Measurements from ENCODE around the gene TMEM263.
A peak's percentile ranks its signal among the peaks of the same experiment; 100 is the strongest.

The TMEM263 gene

DNA sequence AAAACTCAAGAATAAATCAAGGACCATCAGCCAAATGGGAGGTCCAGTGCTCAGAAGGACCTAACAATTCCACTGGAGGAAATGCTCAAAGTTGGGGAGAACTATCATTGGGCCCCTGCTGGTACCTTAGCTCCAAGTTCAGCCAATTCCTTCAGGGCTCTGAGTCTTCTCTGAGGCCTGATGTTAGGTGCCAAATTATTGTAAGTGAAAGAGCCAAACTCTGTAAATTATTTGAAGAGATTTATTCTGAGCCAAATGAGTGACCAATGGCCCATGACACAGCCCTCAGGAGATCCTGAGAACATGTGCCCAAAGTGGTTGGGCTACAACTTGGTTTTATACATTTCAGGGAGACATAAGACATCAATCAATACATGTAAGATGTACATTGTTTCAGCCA lies 8.2 kb upstream of the TMEM263 start:
- DNase-seq (ENCODE audit: low read depth in 3 of 3, low spot score in 1 of 3) = no peak

DNA sequence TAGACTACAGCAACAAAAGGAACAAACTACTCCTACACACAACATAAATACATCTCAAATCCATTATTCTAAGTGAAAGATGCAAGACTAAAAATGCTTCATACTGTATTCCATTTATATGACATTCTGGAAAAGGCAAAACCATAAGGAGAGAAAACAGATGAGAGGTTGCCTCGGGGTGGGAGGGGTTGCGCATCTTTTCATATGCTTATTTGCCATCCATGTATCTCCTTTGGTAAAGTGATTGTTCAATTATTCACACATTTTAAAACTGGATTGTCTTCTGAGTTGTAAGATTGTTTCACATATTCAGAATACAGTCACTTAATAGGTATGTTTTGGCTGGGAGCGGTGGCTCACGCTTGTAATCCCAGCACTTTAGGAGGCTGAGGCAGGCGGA lies 5.1 kb upstream of the TMEM263 start:
- no peak for DNase-seq (ENCODE audit: low read depth in 3 of 3, low spot score in 1 of 3)

DNA sequence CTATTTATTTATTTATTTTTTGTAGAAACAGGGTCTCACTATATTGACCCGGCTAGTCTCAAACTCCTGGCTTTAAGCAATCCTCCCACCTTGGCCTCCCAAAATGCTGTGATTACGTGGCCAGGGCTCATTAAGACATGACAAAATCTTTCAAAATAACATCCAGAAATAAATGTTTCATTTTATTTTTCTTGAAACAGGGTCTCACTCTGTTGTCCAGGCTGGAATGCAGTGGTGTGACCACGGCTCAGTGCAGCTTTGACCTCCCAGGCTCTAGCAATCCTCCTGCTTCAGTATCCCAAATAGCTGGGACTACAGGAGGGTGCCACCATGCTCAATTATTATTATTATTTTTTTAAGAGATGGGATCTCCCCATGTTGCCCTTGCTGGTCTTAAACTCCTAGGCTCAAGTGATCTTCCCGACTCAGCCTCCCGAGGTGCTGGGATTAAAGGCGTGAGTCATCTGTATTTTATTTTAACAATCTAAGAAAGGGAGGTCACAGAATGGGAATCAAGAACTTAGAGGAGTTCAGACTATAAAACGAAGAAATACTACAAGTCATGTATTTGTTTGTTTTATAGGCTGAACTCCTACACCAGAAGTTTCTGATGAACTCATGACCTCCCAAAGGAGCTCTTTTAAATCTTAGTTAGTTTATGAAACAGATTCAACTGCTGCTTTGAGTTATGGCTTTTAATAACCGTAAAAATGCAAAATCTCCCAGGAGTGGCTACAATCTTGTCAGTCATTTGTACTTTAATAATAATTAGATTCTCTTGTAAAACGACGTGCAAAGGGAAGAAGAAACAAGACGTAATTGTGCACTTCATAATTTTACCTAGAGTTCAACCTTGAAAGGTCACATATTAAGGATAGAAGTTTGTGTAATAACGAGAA lies 2.1 kb upstream of the TMEM263 start:
- DNase-seq (ENCODE audit: low read depth in 3 of 3, low spot score in 1 of 3) = no peak

DNA sequence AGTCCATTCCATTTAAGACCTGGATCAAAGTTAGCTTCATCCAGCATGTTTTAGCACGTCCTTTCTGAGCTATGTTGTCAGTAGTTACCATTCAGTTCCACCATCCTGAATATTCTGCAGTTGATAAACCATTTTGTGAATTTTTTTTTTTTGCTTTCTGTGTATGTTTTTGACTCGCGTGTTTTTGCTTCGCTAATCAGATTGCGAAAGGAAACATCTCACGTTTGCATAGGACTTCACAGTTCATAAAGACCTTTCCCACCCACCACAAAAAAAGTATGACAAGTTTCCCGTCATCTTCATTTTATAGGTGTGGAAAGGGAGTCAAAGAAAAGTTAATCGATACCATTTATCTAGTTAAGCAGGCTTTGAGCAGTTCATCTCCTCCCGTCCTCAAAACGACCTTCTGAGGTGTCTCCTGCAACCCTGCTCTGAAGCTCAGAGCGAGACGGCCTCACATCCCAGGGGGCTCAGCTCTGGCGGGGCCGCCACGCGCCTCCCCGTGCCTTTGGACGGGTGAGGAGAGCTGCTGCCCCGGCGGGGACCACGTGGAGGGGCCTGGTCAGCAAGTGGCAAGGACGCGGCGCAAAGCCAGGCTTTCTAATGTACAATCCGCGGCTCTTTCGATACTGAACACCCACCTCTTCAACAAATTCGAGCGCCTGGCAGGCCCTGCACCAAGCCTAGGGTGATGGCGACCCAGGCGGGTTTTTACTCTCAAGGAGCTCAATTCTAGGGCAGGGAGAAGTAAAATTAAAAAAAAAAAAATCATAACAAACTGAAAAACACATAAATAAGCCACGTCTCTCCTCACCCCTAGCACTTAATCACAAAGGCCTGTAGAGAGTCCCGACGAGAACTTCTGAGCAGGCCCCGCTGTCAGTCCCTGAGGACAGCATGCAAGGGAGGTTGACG lies 988 bp upstream of the TMEM263 start:
- DNase-seq (ENCODE audit: low read depth in 3 of 3, low spot score in 1 of 3) = peak in 1 of 3 donors; percentile 0

DNA sequence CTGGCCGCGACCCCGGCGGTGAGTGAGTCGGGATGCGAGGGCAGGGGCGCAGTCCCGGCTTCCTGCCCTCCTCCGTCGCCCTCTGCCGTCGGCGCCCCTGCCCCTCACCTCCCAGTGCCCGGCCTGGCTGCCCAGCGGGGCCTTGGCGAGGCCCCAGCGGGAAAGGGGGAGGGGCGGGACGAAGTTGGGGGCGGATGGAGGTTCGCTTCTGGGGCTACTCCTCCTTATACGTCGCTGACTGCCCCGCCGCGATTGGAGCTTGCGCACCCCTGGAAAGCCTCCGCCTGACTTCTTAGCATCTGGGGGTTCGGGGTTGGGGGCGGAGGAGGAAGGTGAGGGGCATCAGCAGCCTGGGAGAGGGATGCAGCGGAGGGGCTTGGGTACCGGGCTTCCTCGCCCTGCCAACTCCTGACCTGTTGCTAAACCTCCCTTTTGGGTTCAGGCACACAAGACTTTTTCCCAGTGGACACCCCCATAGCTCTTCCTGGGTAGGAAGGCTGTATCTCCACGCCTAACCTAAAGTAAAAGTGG lies 406 bp downstream of the TMEM263 start:
- DNase-seq (ENCODE audit: low read depth in 3 of 3, low spot score in 1 of 3) = peak in 2 of 3 donors; percentile 5 to 35

DNA sequence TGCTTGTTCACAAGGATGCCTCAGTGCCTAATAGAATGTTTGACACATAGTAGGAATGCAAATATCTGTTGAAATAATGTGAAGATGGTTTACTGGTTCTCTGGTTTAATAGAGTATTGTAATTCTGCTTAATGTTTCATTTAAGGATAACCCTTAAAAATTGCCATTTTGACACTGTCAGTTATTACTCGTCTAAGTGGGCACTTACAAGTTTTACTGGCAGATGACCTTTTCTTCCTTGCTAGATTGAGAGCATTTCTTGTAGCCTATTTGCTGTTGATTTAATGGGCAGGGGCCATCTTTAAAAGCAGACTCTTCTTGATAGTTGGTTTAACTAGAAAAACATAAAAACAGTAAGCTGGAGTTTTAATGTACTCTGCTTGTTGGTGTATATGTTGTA lies 1.9 kb downstream of the TMEM263 start:
- no peak for DNase-seq (ENCODE audit: low read depth in 3 of 3, low spot score in 1 of 3)

DNA sequence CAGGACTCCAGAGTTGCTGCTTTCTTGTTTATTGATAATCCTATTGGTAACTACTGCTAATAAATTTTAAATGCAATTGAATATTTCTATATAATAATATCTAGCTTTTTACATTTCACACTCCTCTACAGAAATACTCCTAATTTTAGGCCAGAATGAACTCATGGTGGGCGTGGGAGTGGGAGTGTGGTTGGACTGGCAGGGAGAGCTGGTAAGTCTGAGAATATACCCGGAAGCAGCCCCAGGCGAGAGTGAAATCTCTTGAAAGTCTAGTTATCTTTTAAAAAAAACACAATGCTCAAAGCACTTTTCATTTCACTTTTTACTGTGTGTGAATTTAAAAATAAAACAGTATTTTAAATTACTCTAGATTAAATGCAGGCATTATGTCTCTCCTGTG lies 4.7 kb downstream of the TMEM263 start:
- no peak for DNase-seq (ENCODE audit: low read depth in 3 of 3, low spot score in 1 of 3)

DNA sequence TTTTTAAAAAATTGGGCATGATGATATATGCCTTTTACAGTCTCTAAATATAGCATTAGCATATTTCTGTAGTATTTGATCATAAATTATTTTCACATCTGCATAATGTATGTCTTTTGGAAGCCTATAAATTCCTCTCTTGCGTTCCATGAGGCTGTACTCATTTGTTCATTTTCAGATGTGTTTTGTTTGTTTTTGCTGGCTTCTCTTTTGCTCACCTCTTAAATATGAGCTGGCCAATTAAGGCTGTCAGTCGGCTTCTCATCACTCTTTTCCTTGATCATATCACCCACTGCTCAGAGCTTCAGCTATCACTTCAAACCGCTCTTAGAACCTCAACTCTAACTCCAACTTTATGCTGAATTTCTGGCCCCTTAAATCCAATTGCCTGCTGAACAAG lies 6.6 kb downstream of the TMEM263 start:
- no peak for DNase-seq (ENCODE audit: low read depth in 3 of 3, low spot score in 1 of 3)

DNA sequence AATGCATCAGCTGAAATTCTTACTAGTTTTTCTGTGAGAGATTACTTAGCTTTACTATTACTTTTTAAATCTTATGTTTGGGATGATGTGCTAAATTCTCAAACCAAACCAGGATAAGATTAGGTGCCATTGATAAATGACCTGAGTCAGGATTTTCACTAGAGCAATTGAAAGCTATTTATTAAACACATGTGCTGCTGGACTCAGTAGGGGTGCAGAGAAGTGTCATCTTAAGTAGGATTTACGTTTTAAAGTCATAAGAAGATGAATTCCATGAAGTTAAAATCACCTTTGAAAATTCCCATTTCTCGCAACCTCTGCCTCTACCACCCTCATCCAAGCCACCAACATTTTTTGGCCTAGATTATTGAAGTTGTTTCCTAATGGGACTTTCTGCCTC lies 8.8 kb downstream of the TMEM263 start:
- DNase-seq (ENCODE audit: low read depth in 3 of 3, low spot score in 1 of 3) = no peak

DNA sequence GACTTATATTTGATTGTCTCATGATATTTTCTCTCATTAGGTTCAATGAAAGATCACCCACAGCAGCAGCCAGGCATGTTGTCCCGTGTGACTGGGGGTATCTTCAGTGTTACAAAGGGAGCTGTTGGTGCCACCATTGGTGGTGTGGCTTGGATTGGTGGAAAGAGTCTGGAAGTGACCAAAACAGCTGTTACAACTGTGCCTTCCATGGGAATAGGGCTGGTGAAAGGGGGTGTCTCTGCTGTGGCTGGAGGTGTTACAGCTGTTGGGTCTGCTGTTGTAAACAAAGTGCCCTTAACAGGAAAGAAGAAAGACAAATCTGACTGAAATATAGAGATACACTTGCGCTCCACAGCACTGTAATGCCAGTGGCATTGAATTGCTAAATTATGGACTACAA lies 15.4 kb downstream of the TMEM263 start:
- DNase-seq (ENCODE audit: low read depth in 3 of 3, low spot score in 1 of 3) = no peak

DNA sequence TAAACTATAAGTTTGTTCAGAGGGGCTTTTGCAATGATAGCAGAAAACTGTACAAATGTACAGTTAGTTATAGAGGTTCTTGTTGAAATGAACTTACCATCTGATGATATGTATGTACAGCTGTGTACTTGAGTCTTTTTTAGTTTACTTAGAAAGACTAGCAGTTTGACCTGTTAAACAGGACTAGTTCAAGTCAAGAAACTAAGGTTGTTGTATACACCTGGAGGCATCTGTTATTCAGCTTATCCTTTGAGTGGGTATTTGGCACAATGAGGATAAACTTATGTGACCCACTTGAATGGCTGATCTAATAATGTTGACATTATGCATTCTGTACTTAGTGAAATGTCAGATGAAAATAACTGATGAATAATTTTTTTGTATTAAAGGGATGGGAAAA lies 17.8 kb downstream of the TMEM263 start:
- no peak for DNase-seq (ENCODE audit: low read depth in 3 of 3, low spot score in 1 of 3)

DNA sequence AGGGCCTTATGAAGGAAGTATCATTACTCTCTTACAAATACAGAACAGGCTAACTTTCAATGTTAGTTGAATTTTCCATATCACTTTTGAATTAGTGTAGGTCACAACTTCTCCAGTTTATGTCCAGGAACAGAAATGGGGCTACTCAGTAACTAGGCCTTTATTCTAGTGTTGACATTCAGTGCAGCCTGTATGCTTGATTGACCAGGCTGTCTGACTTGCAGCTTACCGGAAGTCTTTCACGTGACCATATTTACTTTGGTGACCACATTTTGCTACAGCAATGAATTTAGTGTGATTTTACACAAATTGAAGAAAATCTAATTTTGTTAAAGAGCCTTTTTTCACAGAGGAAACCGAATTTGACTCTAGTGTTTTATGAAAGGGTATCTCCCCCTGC lies 18.8 kb downstream of the TMEM263 start:
- DNase-seq (ENCODE audit: low read depth in 3 of 3, low spot score in 1 of 3) = no peak

DNA sequence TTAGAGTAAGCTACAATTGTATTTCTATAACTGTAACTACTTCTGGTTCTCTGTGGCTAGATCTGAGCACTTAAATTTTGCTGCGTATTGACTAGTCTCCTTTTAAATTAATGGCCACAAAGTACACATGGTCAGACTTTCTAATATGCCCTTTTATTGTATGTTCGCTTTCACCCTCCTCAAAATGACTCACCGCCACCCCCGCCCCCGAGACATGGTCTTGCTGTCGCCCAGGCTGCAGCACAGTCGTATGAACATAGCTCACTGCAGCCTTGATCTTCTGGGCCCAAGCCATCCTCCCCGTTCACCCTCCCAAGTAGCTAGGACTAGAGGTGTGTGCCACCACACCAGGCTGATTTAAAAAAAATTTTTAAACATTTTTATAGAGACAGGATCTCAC lies 19.4 kb downstream of the TMEM263 start:
- DNase-seq (ENCODE audit: low read depth in 3 of 3, low spot score in 1 of 3) = no peak

DNA sequence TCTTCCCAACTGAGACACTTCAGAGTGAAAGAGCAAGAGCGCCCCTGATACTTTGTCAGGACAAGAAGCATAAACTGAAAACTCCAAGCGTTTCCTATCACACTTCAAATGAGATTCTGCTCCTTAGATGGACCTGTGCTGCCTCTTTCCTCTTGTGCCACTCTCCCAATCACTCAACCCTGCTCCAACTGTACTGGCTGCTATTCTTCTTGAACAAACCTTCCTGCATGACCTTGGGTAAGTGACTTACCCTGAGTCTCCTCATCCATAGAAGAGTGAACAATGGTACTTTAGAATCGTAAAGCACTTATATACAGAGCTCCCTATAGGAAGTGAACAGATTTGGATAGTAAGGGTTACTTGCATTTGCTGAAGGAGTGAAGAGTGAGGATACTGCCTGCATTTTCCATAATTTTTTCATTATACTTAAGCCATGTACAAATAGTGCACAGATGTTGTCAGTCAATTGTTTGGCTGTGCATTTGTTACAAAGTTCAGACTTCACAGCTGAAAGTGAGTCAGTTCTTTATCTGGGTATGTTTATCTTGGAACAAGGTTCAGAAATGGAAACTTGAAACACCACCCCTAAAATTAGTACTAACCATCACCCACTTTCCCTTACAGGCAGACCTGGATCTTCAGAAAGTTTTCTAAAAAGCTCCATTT lies 20.4 kb downstream of the TMEM263 start:
- DNase-seq (ENCODE audit: low read depth in 3 of 3, low spot score in 1 of 3) = no peak

DNA sequence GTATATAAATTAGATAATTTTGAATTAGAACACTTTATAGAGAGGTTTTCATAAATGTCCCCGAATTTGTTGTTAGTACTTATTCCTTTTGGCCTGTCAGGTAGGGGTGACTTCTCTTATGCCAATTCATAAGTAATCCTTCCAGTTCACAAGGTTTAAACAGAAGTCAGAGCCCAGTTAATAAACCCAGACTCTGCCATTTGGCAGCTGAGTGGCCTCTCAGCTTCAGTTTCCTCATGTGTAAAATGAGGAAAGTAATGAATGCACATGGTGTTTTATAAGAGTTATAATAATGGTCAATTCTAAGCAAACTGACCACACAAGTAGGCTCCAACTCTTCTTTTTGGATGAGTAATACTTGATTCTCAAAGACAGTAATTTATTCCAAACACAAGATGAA lies 21.0 kb downstream of the TMEM263 start:
- no peak for DNase-seq (ENCODE audit: low read depth in 3 of 3, low spot score in 1 of 3)

DNA sequence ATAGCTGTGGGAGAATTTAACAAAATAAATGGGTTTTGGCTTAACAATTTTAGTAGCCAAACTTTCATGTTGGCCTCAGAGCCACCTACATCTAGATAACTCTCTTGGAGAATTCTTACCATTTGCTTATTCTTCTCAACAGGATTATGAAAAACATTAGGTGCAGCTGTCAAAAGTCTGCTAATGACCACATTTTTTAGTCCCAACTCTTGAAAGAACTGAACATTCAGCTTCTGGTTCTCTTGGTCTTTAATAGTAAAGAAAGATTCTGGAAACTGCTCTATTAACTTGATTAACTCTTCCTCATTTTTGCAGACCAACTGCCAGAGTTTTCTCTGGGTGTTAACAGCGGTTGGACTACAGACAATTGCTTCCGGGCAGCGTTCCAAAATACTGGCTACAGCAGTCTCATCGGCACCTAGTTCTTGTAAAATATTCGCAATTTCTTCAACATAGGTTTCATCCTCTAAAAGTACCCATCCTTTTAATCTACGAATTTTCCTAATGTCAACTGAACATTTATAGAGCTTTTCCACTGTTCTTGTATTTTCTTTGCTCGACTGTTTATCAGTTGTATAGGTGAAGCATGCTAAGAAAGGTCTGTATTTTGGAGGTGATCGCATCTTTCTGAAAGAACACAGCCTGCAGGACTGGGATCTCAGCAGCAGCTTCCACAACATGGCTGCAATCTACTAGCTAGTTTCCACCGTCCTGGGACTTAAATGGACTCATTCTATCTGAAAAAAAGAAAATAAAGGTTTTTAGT lies 22.5 kb downstream of the TMEM263 start:
- DNase-seq (ENCODE audit: low read depth in 3 of 3, low spot score in 1 of 3) = no peak

DNA sequence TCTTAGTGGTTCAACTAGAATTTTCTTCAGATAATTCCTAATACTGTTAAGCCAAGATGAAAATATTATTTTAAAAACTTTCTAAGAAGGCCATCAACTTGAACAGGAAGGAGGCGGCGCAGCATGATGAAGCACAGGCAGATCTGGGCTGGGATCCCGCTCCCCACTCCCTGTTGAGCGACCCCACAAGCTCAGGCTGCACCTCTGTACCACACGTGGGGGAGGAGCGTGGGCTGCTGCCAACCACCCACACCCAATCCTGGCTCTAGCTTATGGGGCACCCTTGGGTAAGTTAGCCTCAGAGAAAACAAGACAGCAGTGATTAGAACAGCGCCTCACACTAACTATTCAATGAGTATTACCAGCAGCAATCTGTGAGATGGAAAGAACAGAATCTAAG lies 25.2 kb downstream of the TMEM263 start:
- no peak for DNase-seq (ENCODE audit: low read depth in 3 of 3, low spot score in 1 of 3)

DNA sequence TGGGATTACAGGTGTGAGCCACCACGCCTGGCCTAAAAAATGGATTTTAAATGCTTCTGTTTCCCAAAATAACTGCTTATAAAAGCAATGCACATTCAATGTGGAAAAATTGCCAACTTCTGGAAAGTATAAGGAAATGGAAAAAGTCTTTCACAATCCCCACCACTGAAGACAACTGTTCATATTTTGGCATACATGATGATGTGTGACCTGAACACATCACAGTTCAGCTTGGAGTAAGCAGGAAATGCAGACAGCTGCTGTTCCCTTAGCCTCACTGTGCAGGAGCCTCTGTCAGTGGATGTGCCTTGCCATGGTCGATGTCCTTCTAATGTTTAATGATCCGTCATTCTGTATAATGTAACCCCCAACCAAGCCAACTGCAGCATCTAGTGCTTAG lies 26.1 kb downstream of the TMEM263 start:
- DNase-seq (ENCODE audit: low read depth in 3 of 3, low spot score in 1 of 3) = no peak

DNA sequence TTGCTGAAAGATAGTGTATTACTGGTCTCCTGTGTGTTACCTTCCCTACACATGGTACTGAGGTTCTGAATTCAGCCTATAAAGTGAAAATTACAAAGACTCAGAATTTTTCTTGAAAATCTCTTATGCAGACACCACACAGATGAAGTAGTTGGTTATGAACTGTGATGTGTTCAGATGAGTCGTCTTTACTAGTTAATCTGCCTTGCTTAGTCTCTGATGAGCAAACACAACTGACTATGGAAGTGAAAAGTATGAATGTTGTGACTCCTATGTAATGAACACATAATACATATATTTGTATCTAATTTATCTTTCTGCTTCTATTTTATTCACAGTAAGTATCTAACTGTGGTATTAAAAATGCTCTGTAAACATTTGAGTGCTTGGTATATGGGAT lies 26.5 kb downstream of the TMEM263 start:
- DNase-seq (ENCODE audit: low read depth in 3 of 3, low spot score in 1 of 3) = no peak

DNA sequence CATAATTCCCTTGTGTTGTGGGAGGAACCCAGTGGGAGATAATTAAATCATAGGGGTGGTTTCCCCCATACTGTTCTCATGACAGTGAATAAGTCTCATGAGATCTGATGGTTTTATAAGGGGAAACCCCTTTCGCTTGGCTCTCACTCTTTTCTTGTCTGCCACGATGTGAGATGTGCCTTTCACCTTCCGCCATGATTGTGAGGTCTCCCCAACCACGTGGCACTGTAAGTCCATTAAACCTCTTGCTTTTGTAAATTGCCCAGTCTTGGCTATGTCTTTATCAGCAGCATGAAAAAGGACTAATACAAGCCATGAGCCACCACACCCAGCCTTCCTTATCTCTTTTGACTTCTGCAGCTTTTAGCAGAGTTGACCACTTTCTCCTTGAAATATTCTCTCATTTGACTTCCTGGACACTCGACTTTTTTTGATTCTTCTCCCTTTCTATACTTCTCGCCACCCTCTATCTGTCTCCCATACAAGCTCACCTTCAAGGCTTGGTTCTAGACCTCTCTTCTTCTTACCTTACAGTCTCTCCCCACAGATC lies 29.0 kb downstream of the TMEM263 start:
- DNase-seq (ENCODE audit: low read depth in 3 of 3, low spot score in 1 of 3) = no peak

Data from stimulated activated CD4-positive, alpha-beta T cell treated with anti-CD3 and anti-CD28 coated beads, TNF-alpha, amount 100 ng/mL, for 1 hour (primary cell).